Astrocyte of the cerebellum (primary cell): ENCODE measurements around the gene KPNA1.

Source experiments
- DNase-seq: peaks from one replicate; pipeline ENCODE4 v3.0.0-alpha.2; 2011; ENCODE audit warnings: low read depth
- H3K4me3 ChIP-seq: 2 replicates; pipeline ENCODE4 v1.5.1; 2011; ENCODE audit warnings: mild to moderate bottlenecking, low read depth, low read length, moderate library complexity
- in situ Hi-C: cut with HindIII; loops from 2 replicates; pipeline ENCODE4 v1.10.0; 2017; ENCODE audit warnings: low sequenced_read_pairs
- TF ChIP-seq, protein P1 (sequence below): IDR thresholded peaks from 2 replicates; pipeline ENCODE4 v1.5.1; 2012; ENCODE audit warnings: low read length, low read depth, moderate library complexity, mild to moderate bottlenecking; ENCODE audit errors: missing control alignments

The KPNA1 gene

DNA sequence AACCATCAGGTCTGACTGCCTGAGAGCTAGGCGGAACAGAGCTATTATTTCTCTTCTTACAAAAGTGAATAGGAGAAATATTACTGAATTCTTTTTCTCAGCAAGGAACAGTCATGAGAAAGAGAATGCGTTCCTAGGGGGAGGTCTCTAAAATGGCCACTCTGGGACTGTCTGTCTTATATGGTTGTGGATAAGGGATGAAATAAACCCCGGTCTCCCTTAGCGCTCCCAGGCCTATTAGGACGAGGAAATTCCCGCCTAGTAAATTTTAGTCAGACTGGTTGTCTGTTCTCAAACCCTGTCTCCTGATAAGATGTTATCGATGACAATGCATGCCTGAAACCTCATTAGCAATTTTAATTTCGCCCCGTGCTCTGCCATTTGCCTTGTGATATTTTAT, 78.8 kb downstream of the KPNA1 start:
- TF ChIP-seq, protein P1, sequence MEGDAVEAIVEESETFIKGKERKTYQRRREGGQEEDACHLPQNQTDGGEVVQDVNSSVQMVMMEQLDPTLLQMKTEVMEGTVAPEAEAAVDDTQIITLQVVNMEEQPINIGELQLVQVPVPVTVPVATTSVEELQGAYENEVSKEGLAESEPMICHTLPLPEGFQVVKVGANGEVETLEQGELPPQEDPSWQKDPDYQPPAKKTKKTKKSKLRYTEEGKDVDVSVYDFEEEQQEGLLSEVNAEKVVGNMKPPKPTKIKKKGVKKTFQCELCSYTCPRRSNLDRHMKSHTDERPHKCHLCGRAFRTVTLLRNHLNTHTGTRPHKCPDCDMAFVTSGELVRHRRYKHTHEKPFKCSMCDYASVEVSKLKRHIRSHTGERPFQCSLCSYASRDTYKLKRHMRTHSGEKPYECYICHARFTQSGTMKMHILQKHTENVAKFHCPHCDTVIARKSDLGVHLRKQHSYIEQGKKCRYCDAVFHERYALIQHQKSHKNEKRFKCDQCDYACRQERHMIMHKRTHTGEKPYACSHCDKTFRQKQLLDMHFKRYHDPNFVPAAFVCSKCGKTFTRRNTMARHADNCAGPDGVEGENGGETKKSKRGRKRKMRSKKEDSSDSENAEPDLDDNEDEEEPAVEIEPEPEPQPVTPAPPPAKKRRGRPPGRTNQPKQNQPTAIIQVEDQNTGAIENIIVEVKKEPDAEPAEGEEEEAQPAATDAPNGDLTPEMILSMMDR, result no peak
- DNase-seq, result no peak
- H3K4me3 ChIP-seq, result no peak overlapping the region
- in situ Hi-C loops, result no loop called here

DNA sequence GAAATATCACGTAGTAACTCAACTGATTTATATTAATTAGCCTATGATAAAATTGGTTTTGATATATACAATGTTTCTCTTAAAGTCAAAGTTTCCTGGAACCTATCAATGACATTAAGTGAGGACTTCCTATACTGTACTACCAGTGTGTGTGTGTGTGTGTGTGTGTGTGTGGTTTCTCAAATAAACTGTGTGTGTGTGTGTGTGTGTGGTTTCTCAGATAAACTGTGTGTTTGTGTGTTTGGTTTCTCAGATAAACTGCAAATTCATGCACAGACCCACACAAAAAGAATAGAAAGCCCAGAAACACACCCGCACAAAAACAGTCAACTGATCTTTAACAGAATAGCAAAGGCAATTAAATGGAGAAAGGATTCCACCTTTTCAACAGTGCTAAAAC, 84.4 kb downstream of the KPNA1 start:
- no peak overlapping the region for H3K4me3 ChIP-seq
- in situ Hi-C loops, result no loop called here
- TF ChIP-seq, protein P1, result no peak
- DNase-seq, result no peak

DNA sequence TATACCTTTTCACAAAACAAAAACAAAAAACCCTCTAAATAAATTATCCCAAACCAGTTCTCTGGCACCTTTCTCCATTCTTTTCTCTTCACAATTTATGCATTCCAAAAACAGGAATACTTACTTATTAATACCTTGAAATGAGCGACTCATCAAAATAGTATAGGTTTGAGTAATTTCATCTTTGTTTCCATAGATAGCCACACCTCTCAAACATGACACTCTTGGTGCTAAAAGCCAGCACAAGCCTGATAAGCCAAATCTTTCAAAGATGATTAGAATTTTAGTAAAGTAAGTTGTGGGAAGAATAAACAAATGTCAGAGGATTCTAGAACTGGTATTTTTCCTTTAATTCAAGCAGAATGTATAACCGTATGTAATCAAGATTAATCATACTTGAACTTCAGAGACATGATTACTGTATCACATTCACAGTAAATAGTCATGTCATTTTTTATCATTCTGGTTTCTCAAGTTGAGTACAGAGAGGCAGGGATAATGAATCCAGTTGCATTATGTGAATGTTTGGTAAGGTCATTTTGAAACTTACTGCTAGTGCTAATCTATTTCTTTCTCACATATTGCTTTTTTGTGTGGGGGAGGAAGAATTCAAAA, 86.8 kb downstream of the KPNA1 start:
- in situ Hi-C loops, result no loop called here
- no peak for DNase-seq
- TF ChIP-seq, protein P1, result no peak
- no peak overlapping the region for H3K4me3 ChIP-seq

DNA sequence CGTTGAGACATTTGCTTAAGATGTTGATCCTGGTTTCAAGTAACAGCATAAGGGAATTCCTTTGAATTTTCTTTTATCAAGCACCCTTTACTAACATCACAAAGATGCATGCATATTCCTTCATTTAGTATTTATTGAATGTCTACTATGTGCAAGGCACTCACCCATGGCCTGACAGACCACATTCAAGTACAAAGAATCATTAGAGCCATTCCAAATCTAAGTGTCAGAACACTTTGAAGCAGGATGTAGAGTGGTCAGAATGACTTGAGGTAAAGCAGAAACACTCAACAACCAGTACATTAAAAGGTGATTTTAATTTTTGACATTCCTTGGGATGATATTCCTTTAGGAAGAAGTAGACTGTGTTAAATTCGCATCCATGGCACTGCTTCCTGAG, 92.9 kb downstream of the KPNA1 start:
- TF ChIP-seq, protein P1, result no peak
- no peak for DNase-seq
- in situ Hi-C loops, result no loop called here
- H3K4me3 ChIP-seq, result no peak overlapping the region

DNA sequence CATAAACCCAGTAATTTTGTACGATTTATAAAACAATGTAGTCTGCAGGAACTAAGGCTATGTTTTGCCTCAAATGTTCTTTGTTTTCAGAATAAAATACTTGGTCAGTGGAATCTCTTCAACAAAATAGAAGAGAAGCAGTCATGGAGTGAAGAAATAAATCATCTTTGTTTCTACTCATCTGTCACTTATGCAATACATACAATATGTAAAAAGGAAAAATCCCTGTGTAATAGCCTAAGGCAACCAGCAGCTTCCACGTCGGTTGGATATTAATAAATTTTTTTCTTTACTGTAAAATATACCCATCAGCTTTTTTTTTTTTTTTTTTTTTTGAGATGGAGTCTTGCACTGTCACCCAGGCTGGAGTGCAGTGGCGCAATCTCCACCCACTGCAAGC, 93.6 kb downstream of the KPNA1 start:
- in situ Hi-C loops, result no loop called here
- no peak overlapping the region for H3K4me3 ChIP-seq
- no peak for DNase-seq
- TF ChIP-seq, protein P1, result no peak

DNA sequence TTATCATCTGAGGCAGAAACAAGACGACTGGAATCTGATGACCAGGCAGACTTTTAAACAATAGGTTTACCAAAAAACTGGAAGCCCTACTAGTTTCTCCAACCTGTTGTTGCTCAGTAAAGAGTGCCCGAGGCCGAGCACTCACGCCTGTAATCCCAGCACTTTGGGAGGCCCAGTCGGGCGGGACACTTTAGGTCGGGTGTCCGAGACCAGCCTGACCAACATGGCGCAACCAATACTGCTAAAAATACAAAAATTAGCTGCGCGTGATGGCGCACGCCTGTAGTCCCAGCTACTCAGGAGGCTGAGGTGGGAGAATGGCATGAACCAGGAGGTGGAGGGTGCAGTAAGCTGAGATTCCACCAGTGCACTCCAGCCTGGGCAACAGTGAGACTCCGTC, 97.8 kb downstream of the KPNA1 start:
- in situ Hi-C loops, result no loop called here
- TF ChIP-seq, protein P1, result no peak
- no peak for DNase-seq
- H3K4me3 ChIP-seq, result peak overlapping the region; percentile 89
